ENCODE measurements around the gene DGKZ. TPM values are rescaled to one million over a fixed set of nuclear protein-coding genes. Genes with fewer than 3 reads are reported as not detected.

The DGKZ gene
- total and polyA plus RNA-seq, 2 of the 13 experiments (the other 11 are each of a cell fraction or from before 2014, with no cell fraction given), result 15.8 to 20.7 TPM

GRCh38 chr11:46392421-46393230 is 45.4 kb downstream of the DGKZ start (continued):
- 0 out of 2 replicates have a peak, but pooled peaks have one; percentile 28 for TF ChIP-seq PCBP1 (IDR thresholded peaks at IDR 0.05; ENCODE audit: borderline replicate concordance, low read depth, low read length)
- TF ChIP-seq TMF1 (CRISPR knock-in tag; IDR thresholded peaks at IDR 0.05; ENCODE audit: low read depth), result peak; percentile 96
- peak; percentile 93 for TF ChIP-seq ZNF451 (CRISPR knock-in tag; IDR thresholded peaks at IDR 0.05)
- 0 out of 2 replicates have a peak, but pooled peaks have one; percentile 53 for TF ChIP-seq SNAPC5 (CRISPR knock-in tag; IDR thresholded peaks at IDR 0.05; ENCODE audit: borderline replicate concordance)
- TF ChIP-seq ZFP91 (CRISPR knock-in tag; IDR thresholded peaks at IDR 0.05; ENCODE audit: borderline replicate concordance), result peak; percentile 89
- peak; percentile 77; the same call in 1 of the 2 replicates for TF ChIP-seq PAX8 (CRISPR knock-in tag; IDR thresholded peaks at IDR 0.05; ENCODE audit: borderline replicate concordance)
- peak; percentile 97; the same call in 1 of the 2 replicates for TF ChIP-seq ATF6 (CRISPR knock-in tag; conservative IDR thresholded peaks at IDR 0.05)
- peak; percentile 89 for TF ChIP-seq MIXL1 (CRISPR knock-in tag; IDR thresholded peaks at IDR 0.05)
- TF ChIP-seq ZNF792 (CRISPR knock-in tag; IDR thresholded peaks at IDR 0.05), result peak; percentile 97
- no peak for TF ChIP-seq POLR2AphosphoS2 (IDR thresholded peaks at IDR 0.05; ENCODE audit: low read depth, low read length)
- TF ChIP-seq HNRNPH1 (optimal IDR thresholded peaks at IDR 0.05; ENCODE audit: low read depth, low read length), result no peak
- peak; percentile 98 for TF ChIP-seq ZNF564 (CRISPR knock-in tag; IDR thresholded peaks at IDR 0.05)
- no peak for TF ChIP-seq MTA3 (CRISPR knock-in tag; IDR thresholded peaks at IDR 0.05)
- no peak for TF ChIP-seq ZNF562 (CRISPR knock-in tag; IDR thresholded peaks at IDR 0.05; ENCODE audit: borderline replicate concordance)
- peak; percentile 99 for TF ChIP-seq ZBED4 (CRISPR knock-in tag; IDR thresholded peaks at IDR 0.05; ENCODE audit: borderline replicate concordance)
- TF ChIP-seq ZNF784 (CRISPR knock-in tag; IDR thresholded peaks at IDR 0.05; ENCODE audit: borderline replicate concordance), result peak; percentile 97
- TF ChIP-seq ZNF572 (CRISPR knock-in tag; IDR thresholded peaks at IDR 0.05), result 0 out of 2 replicates have a peak, but pooled peaks have one; percentile 50
- peak; percentile 95; the same call in 1 of the 2 replicates for TF ChIP-seq E2F2 (CRISPR knock-in tag; IDR thresholded peaks at IDR 0.05; ENCODE audit: borderline replicate concordance)
- peak; percentile 64; the same call in 1 of the 2 replicates for TF ChIP-seq ZNF33A (CRISPR knock-in tag; IDR thresholded peaks at IDR 0.05; ENCODE audit: borderline replicate concordance)

Measured in HepG2 (cell line).